Measurements from ENCODE around the gene CARS2.

DNA sequence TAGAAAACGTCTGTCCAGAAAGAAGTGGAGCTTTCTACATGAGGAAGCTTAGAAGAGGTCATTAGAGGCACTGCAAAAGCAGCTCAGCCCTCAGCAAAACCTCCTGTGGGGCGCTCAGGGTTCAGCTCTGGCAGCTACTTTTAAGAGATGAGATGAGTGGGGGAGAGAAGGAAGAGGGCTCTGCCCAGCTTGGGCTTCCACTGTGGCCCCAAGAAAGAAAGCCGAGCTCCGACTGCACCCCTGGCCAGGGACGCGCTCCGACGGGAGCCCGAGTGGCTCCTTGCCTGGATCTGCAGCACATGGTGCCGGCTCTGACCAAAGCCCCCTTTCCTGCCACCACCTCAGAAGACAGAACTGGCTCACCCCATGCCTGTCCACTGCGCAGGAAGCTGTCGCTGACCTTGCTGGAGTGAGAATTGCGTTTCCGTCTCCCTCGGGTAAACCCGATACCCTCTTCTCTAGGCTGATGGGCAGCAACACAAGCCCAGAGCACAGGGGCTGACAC is 54.1 kb downstream of the CARS2 start:
- TF ChIP-seq EP300 (IDR thresholded peaks at IDR 0.05; ENCODE audit: borderline replicate concordance in 1 of 2, low read depth in 2 of 2, low read length in 2 of 2): no peak
- no peak for TF ChIP-seq ATF3 (IDR thresholded peaks at IDR 0.05; ENCODE audit: insufficient read depth, low read depth, low read length)
- no peak for TF ChIP-seq RAD21 (IDR thresholded peaks at IDR 0.05 in 1 of 2, conservative IDR thresholded peaks at IDR 0.05 in 1 of 2; ENCODE audit: low read depth in 2 of 2, low read length in 2 of 2)
- TF ChIP-seq, protein P1, sequence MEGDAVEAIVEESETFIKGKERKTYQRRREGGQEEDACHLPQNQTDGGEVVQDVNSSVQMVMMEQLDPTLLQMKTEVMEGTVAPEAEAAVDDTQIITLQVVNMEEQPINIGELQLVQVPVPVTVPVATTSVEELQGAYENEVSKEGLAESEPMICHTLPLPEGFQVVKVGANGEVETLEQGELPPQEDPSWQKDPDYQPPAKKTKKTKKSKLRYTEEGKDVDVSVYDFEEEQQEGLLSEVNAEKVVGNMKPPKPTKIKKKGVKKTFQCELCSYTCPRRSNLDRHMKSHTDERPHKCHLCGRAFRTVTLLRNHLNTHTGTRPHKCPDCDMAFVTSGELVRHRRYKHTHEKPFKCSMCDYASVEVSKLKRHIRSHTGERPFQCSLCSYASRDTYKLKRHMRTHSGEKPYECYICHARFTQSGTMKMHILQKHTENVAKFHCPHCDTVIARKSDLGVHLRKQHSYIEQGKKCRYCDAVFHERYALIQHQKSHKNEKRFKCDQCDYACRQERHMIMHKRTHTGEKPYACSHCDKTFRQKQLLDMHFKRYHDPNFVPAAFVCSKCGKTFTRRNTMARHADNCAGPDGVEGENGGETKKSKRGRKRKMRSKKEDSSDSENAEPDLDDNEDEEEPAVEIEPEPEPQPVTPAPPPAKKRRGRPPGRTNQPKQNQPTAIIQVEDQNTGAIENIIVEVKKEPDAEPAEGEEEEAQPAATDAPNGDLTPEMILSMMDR (IDR thresholded peaks at IDR 0.05; ENCODE audit: control extremely low read depth in 1 of 3, insufficient read depth in 1 of 3, low read depth in 1 of 3, low read length in 3 of 3): no peak
- no peak for TF ChIP-seq RBBP5 (IDR thresholded peaks at IDR 0.05; ENCODE audit: borderline replicate concordance, low read depth, low read length)
- no peak for TF ChIP-seq POLR2AphosphoS5 (IDR thresholded peaks at IDR 0.05; ENCODE audit: low read depth, low read length)
- TF ChIP-seq GTF2F1 (IDR thresholded peaks at IDR 0.05; ENCODE audit: borderline replicate concordance, low read depth, low read length): no peak

All from H1 (cell line).